Measurements from ENCODE around the gene TLL2. TPM values are rescaled to one million over a fixed set of nuclear protein-coding genes. Genes with fewer than 3 reads are reported as not detected.

The TLL2 gene
- total and polyA plus RNA-seq, 12 donors: 0.10 to 0.40 (median 0.13) TPM; not detected in 6

- Histone ChIP-seq H3K4me1 (replicated peaks in 1 of 2) (peaks cover 0 to 1% of the 10 kb centered on the region in 2 donors), H3K4me3 (no peak overlapping the region), H3K27me3 (no peaks in the 10 kb centered on the region), H3K27ac (no peak overlapping the region), H3K9me3 (replicated peaks in 1 of 3) (no peaks in the 10 kb centered on the region), H3K36me3 (replicated peaks in 1 of 2) (no peaks in the 10 kb centered on the region)
- 72 to 85% (median 76%) methylated on average over 21 to 38 of the region's 38 CpGs for WGBS, 4 donors
- intact Hi-C loops (cut with DNase I): loop anchor here (10.0 kb wide), 2 partner anchors 135 to 845 kb away; no protein-coding TSS in a partner anchor
- no peak for DNase-seq
- TF ChIP-seq CTCF (IDR thresholded peaks at IDR 0.05) (no peak), POLR2A (IDR thresholded peaks at IDR 0.05) (no peak)
These were observed 143.7 kb downstream of the TLL2 start for GRCh38 chr10:96369890-96370583.

- Histone ChIP-seq H3K9me3 (replicated peaks in 1 of 3) (no peaks in the 10 kb centered on the region), H3K36me3 (replicated peaks in 1 of 2) (no peaks in the 10 kb centered on the region), H3K4me1 (replicated peaks in 1 of 2) (no peaks in the 10 kb centered on the region), H3K27me3 (no peaks in the 10 kb centered on the region), H3K4me3 (no peak overlapping the region), H3K27ac (no peak overlapping the region)
- 83 to 89% (median 88%) methylated on average over 5 of the region's 5 CpGs for WGBS, 4 donors
- DNase-seq: no peak
- intact Hi-C loops (cut with DNase I): no loop called here
- TF ChIP-seq POLR2A (IDR thresholded peaks at IDR 0.05) (no peak), CTCF (IDR thresholded peaks at IDR 0.05) (no peak)
These were observed 144.8 kb downstream of the TLL2 start for GRCh38 chr10:96368971-96369370.

- WGBS, 4 donors: 59 to 77% (median 75%) methylated on average over 4 of the region's 4 CpGs
- H3K27me3 ChIP-seq: no peaks in the 10 kb centered on the region
- no peak for TF ChIP-seq CTCF (IDR thresholded peaks at IDR 0.05)
- no peak for TF ChIP-seq POLR2A (IDR thresholded peaks at IDR 0.05)
- no peaks in the 10 kb centered on the region for H3K9me3 ChIP-seq (replicated peaks in 1 of 3)
- H3K27ac ChIP-seq: no peak overlapping the region
- no peak for DNase-seq
- H3K4me3 ChIP-seq: no peak overlapping the region
- intact Hi-C loops (cut with DNase I): no loop called here
- H3K36me3 ChIP-seq (replicated peaks in 1 of 2): no peaks in the 10 kb centered on the region
- no peaks in the 10 kb centered on the region for H3K4me1 ChIP-seq (replicated peaks in 1 of 2)
These were observed 146.3 kb downstream of the TLL2 start for GRCh38 chr10:96367470-96367869.

- no peak overlapping the region for H3K4me3 ChIP-seq
- no peaks in the 10 kb centered on the region for H3K9me3 ChIP-seq (replicated peaks in 1 of 3)
- intact Hi-C loops (cut with DNase I): no loop called here
- no peaks in the 10 kb centered on the region for H3K36me3 ChIP-seq (replicated peaks in 1 of 2)
- no peak for DNase-seq
- H3K27me3 ChIP-seq: no peaks in the 10 kb centered on the region
- no peaks in the 10 kb centered on the region for H3K4me1 ChIP-seq (replicated peaks in 1 of 2)
- 79 to 86% (median 84%) methylated on average over 3 of the region's 3 CpGs for WGBS, 4 donors
- no peak overlapping the region for H3K27ac ChIP-seq
- TF ChIP-seq POLR2A (IDR thresholded peaks at IDR 0.05): no peak
- TF ChIP-seq CTCF (IDR thresholded peaks at IDR 0.05): no peak
These were observed 147.2 kb downstream of the TLL2 start for GRCh38 chr10:96366508-96366907.

Measured in adrenal gland (tissue), 12 donors.